Endodermal cell (in vitro differentiated cells): ENCODE results near the gene WNT2. TPM values are rescaled to one million over a fixed set of nuclear protein-coding genes. Genes with fewer than 3 reads are reported as not detected.

Experiments
- DNase-seq: peaks from one replicate; pipeline ENCODE4 v3.0.0-alpha.2; 2017
- H3K27ac ChIP-seq: 2 replicates; pipeline ENCODE4 v1.5.1; 2013; ENCODE audit warnings: mild to moderate bottlenecking, low read depth, low read length, moderate library complexity
- H3K27me3 ChIP-seq: 2 replicates; pipeline ENCODE4 v1.6.1; 2013; ENCODE audit warnings: mild to moderate bottlenecking, low read length, moderate library complexity; ENCODE audit not compliant: insufficient read depth, control insufficient read depth, poor library complexity, severe bottlenecking
- H3K36me3 ChIP-seq: 2 replicates; pipeline ENCODE4 v1.7.0; 2013; ENCODE audit warnings: mild to moderate bottlenecking, low read length, moderate library complexity; ENCODE audit not compliant: control insufficient read depth, insufficient read depth
- H3K4me1 ChIP-seq: one replicate; pipeline ENCODE4 v1.7.0; 2013; ENCODE audit warnings: low read length; ENCODE audit not compliant: control insufficient read depth, insufficient read depth
- H3K4me3 ChIP-seq: 2 replicates; pipeline ENCODE4 v1.5.1; 2013; ENCODE audit warnings: mild to moderate bottlenecking, low read length, moderate library complexity
- H3K9ac ChIP-seq: 2 replicates; pipeline ENCODE4 v1.6.1; 2013; ENCODE audit warnings: mild to moderate bottlenecking, low read length, moderate library complexity; ENCODE audit not compliant: poor library complexity, severe bottlenecking; ENCODE audit errors: extremely low read depth
- H3K9me3 ChIP-seq: 2 replicates; pipeline ENCODE4 v1.6.1; 2013; ENCODE audit warnings: mild to moderate bottlenecking, low read length, moderate library complexity; ENCODE audit not compliant: control insufficient read depth
- H3K27ac Mint-ChIP-seq: 2 replicates; pipeline ENCODE4 v1.8.0; 2020; ENCODE audit warnings: mixed read lengths
- H3K27me3 Mint-ChIP-seq: 2 replicates; pipeline ENCODE4 v1.8.0; 2021; ENCODE audit warnings: mild to moderate bottlenecking, mixed read lengths; ENCODE audit not compliant: insufficient read depth
- H3K36me3 Mint-ChIP-seq: 2 replicates; pipeline ENCODE4 v1.8.0; 2020; ENCODE audit warnings: low read depth, mixed read lengths
- H3K4me1 Mint-ChIP-seq: 2 replicates; pipeline ENCODE4 v1.8.0; 2020; ENCODE audit warnings: mixed read lengths
- H3K4me3 Mint-ChIP-seq: 2 replicates; pipeline ENCODE4 v1.8.0; 2020; ENCODE audit warnings: mild to moderate bottlenecking, moderate library complexity, mixed read lengths
- H3K9me3 Mint-ChIP-seq: 2 replicates; pipeline ENCODE4 v1.8.0; 2020; ENCODE audit warnings: mild to moderate bottlenecking, mixed read lengths
- CTCF ChIP-seq: fragments of 200-600 bp; sonication (generic); conservative IDR thresholded peaks from 2 replicates; pipeline ENCODE4 v1.5.0; 2021; ENCODE audit warnings: antibody characterized with exemption, mild to moderate bottlenecking
- WGBS, 2 experiments: methylation state at CpG; one replicate each; pipeline versions ENCODE4 v1.1.5 to v1.1.7; 2013; ENCODE audit warnings: missing lambda C conversion rate in 2 of 2, mixed read lengths in 1 of 2; ENCODE audit not compliant: insufficient coverage in 1 of 2, insufficient read length in 1 of 2; 5-methylcytosine and 5-hydroxymethylcytosine counted together
- total RNA-seq, 2 donors: library from RNA; stranded (reverse); fragmentation: NEBNext Ultra II Directional in 1 of 2; extraction: Animal tissue kit (Norgen Biotek cat#: 25700) in 1 of 2; gene quantifications; 2 replicates in 1 of 2; 3 replicates in 1 of 2; pipeline ENCODE4 v1.2.1, GENCODE V29; 2021

Gene WNT2
- total RNA-seq, 2 donors from 2014 or later: not detected

- Histone ChIP-seq H3K36me3 (no peaks in the 10 kb centered on the region), H3K4me1 (no peaks in the 10 kb centered on the region), H3K4me3 (no peak overlapping the region), H3K9me3 (no peaks in the 10 kb centered on the region), H3K9ac (no peak overlapping the region), H3K27ac (no peak overlapping the region), H3K27me3 (no peaks in the 10 kb centered on the region)
- H3K27ac Mint-ChIP-seq: no peak overlapping the region
- H3K27me3 Mint-ChIP-seq: peaks cover 6% of the 10 kb centered on the region
- no peaks in the 10 kb centered on the region for H3K4me1 Mint-ChIP-seq
- no peak overlapping the region for H3K4me3 Mint-ChIP-seq
- no peak for TF ChIP-seq CTCF
- peaks cover 8% of the 10 kb centered on the region for H3K9me3 Mint-ChIP-seq
- H3K36me3 Mint-ChIP-seq: no peaks in the 10 kb centered on the region
- no peak for DNase-seq
Observed at GRCh38 chr7:117250245-117250644, 72.6 kb downstream of the WNT2 start.

- no peaks in the 10 kb centered on the region for H3K27me3 ChIP-seq
- 91 to 94% methylated on average over 5 of the region's 5 CpGs for WGBS, 2 experiments
- no peaks in the 10 kb centered on the region for H3K4me1 ChIP-seq
- Mint-ChIP-seq H3K27ac (no peak overlapping the region), H3K36me3 (no peaks in the 10 kb centered on the region), H3K4me1 (no peaks in the 10 kb centered on the region), H3K4me3 (no peak overlapping the region), H3K9me3 (peaks cover 12% of the 10 kb centered on the region), H3K27me3 (peaks cover 3% of the 10 kb centered on the region)
- TF ChIP-seq CTCF: no peak
- no peak overlapping the region for H3K27ac ChIP-seq
- DNase-seq: no peak
- no peak overlapping the region for H3K4me3 ChIP-seq
- no peaks in the 10 kb centered on the region for H3K36me3 ChIP-seq
- no peaks in the 10 kb centered on the region for H3K9me3 ChIP-seq
- H3K9ac ChIP-seq: no peak overlapping the region
Observed at GRCh38 chr7:117249696-117250095, 73.2 kb downstream of the WNT2 start.

GRCh38 chr7:117248829-117249228 is 74.0 kb downstream of the WNT2 start:
- no peak overlapping the region for H3K4me3 Mint-ChIP-seq
- H3K36me3 ChIP-seq: no peaks in the 10 kb centered on the region
- peaks cover 3% of the 10 kb centered on the region for H3K27me3 Mint-ChIP-seq
- H3K27me3 ChIP-seq: no peaks in the 10 kb centered on the region
- no peak overlapping the region for H3K4me3 ChIP-seq
- H3K36me3 Mint-ChIP-seq: no peaks in the 10 kb centered on the region
- H3K4me1 ChIP-seq: no peaks in the 10 kb centered on the region
- WGBS, 2 experiments: 88 to 96% methylated on average over 4 to 5 of the region's 5 CpGs
- no peak for DNase-seq
- no peak overlapping the region for H3K27ac ChIP-seq
- no peak for TF ChIP-seq CTCF
- H3K4me1 Mint-ChIP-seq: no peaks in the 10 kb centered on the region
- H3K9ac ChIP-seq: no peak overlapping the region
- no peak overlapping the region for H3K27ac Mint-ChIP-seq
- no peaks in the 10 kb centered on the region for H3K9me3 ChIP-seq
- peaks cover 12% of the 10 kb centered on the region for H3K9me3 Mint-ChIP-seq
